HepG2 (cell line): Measurements from ENCODE around the gene TMEM132D.

Source experiments
- CHCHD3 ChIP-seq: sonication (generic); formaldehyde crosslinking; IDR thresholded peaks from 2 replicates; pipeline ENCODE4 v1.8.0; 2022; ENCODE audit warnings: mild to moderate bottlenecking, missing genetic modification reagents, moderate library complexity
- FOSL1 ChIP-seq: sonication (generic); formaldehyde crosslinking; IDR thresholded peaks from 2 replicates; pipeline ENCODE4 v1.9.0; 2021; ENCODE audit warnings: missing genetic modification reagents, borderline replicate concordance
- IKZF4 ChIP-seq: sonication (generic); formaldehyde crosslinking; IDR thresholded peaks from 2 replicates; pipeline ENCODE4 v1.5.1; 2020; ENCODE audit warnings: borderline replicate concordance, mild to moderate bottlenecking, low read depth, missing genetic modification reagents; ENCODE audit errors: not compliant biosample characterization
- SRF ChIP-seq: IDR thresholded peaks from 2 replicates; pipeline ENCODE4 v1.6.1; 2011; ENCODE audit warnings: mild to moderate bottlenecking, low read depth, low read length, moderate library complexity
- SRSF9 ChIP-seq: fragments of 200-400 bp; formaldehyde crosslinking; IDR thresholded peaks from 2 replicates; pipeline ENCODE4 v1.6.1; 2018; ENCODE audit warnings: borderline replicate concordance, mild to moderate bottlenecking, low read depth, low read length; ENCODE audit not compliant: insufficient read depth, poor library complexity, severe bottlenecking
- ZFX ChIP-seq: sonication (generic); formaldehyde crosslinking; IDR thresholded peaks from 2 replicates; pipeline ENCODE4 v1.4.0; 2020; ENCODE audit warnings: mild to moderate bottlenecking, low read depth, missing genetic modification reagents, moderate library complexity
- ZNF24 ChIP-seq: fragments of 450-650 bp; IDR thresholded peaks from 2 replicates; pipeline ENCODE4 v1.6.1; 2017; ENCODE audit warnings: antibody characterized with exemption, mild to moderate bottlenecking
- ZNF350 ChIP-seq: sonication (generic); formaldehyde crosslinking; IDR thresholded peaks from 2 replicates; pipeline ENCODE4 v1.4.0; 2020; ENCODE audit warnings: mild to moderate bottlenecking, low read depth, missing genetic modification reagents, borderline replicate concordance
- TF ChIP-seq, protein P1 (sequence below): sonication (generic); formaldehyde crosslinking; IDR thresholded peaks from 2 replicates; pipeline ENCODE4 v1.5.0; 2020; ENCODE audit warnings: mild to moderate bottlenecking, missing genetic modification reagents, moderate library complexity
- TF ChIP-seq, protein P2 (sequence below): sonication (generic); formaldehyde crosslinking; IDR thresholded peaks from 2 replicates; pipeline ENCODE4; 2020; ENCODE audit warnings: missing genetic modification reagents, mild to moderate bottlenecking, borderline replicate concordance
- TF ChIP-seq, protein P3 (sequence below): IDR thresholded peaks from 2 replicates; pipeline ENCODE4 v1.6.1; 2012; ENCODE audit warnings: inconsistent platforms
- TF ChIP-seq, protein P4 (sequence below): sonication (generic); formaldehyde crosslinking; conservative IDR thresholded peaks from 2 replicates; pipeline ENCODE4 v1.4.0; 2020; ENCODE audit warnings: missing genetic modification reagents

DNA sequence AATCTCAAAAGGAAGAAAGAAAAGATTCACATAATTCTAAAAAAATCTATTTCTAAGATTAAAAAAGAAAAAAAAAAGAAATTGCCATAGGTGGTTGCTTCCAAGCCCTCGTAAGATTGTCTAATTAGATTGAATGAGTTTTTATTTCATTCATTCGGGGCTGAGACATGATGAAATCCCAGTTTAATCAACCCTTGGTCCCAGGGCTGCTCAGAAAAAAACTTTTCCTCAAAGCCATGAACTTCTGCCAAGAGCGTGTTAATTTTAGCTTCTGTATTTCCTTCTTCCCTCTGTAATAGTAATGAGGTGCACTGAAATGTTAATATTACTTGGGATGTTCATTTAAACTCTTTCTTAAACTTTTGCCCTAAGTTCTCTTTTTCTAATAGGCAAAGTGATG is 62.6 kb downstream of the TMEM132D start:
- no peak for TF ChIP-seq IKZF4 (CRISPR knock-in tag)
- no peak for TF ChIP-seq ZNF24
- TF ChIP-seq, protein P1, sequence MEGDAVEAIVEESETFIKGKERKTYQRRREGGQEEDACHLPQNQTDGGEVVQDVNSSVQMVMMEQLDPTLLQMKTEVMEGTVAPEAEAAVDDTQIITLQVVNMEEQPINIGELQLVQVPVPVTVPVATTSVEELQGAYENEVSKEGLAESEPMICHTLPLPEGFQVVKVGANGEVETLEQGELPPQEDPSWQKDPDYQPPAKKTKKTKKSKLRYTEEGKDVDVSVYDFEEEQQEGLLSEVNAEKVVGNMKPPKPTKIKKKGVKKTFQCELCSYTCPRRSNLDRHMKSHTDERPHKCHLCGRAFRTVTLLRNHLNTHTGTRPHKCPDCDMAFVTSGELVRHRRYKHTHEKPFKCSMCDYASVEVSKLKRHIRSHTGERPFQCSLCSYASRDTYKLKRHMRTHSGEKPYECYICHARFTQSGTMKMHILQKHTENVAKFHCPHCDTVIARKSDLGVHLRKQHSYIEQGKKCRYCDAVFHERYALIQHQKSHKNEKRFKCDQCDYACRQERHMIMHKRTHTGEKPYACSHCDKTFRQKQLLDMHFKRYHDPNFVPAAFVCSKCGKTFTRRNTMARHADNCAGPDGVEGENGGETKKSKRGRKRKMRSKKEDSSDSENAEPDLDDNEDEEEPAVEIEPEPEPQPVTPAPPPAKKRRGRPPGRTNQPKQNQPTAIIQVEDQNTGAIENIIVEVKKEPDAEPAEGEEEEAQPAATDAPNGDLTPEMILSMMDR (CRISPR knock-in tag), result no peak
- TF ChIP-seq, protein P2, sequence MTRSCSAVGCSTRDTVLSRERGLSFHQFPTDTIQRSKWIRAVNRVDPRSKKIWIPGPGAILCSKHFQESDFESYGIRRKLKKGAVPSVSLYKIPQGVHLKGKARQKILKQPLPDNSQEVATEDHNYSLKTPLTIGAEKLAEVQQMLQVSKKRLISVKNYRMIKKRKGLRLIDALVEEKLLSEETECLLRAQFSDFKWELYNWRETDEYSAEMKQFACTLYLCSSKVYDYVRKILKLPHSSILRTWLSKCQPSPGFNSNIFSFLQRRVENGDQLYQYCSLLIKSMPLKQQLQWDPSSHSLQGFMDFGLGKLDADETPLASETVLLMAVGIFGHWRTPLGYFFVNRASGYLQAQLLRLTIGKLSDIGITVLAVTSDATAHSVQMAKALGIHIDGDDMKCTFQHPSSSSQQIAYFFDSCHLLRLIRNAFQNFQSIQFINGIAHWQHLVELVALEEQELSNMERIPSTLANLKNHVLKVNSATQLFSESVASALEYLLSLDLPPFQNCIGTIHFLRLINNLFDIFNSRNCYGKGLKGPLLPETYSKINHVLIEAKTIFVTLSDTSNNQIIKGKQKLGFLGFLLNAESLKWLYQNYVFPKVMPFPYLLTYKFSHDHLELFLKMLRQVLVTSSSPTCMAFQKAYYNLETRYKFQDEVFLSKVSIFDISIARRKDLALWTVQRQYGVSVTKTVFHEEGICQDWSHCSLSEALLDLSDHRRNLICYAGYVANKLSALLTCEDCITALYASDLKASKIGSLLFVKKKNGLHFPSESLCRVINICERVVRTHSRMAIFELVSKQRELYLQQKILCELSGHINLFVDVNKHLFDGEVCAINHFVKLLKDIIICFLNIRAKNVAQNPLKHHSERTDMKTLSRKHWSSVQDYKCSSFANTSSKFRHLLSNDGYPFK, result no peak
- TF ChIP-seq FOSL1 (CRISPR knock-in tag), result no peak
- no peak for TF ChIP-seq CHCHD3 (CRISPR knock-in tag)
- no peak for TF ChIP-seq ZNF350 (CRISPR knock-in tag)
- no peak for TF ChIP-seq ZFX (CRISPR knock-in tag)
- no peak for TF ChIP-seq SRF
- TF ChIP-seq SRSF9, result no peak
- TF ChIP-seq, protein P3, sequence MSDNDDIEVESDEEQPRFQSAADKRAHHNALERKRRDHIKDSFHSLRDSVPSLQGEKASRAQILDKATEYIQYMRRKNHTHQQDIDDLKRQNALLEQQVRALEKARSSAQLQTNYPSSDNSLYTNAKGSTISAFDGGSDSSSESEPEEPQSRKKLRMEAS, result no peak
- TF ChIP-seq, protein P4, sequence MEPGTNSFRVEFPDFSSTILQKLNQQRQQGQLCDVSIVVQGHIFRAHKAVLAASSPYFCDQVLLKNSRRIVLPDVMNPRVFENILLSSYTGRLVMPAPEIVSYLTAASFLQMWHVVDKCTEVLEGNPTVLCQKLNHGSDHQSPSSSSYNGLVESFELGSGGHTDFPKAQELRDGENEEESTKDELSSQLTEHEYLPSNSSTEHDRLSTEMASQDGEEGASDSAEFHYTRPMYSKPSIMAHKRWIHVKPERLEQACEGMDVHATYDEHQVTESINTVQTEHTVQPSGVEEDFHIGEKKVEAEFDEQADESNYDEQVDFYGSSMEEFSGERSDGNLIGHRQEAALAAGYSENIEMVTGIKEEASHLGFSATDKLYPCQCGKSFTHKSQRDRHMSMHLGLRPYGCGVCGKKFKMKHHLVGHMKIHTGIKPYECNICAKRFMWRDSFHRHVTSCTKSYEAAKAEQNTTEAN (CRISPR knock-in tag), result no peak
